Psoas muscle (tissue), 8 donors: Measurements from ENCODE around the gene LRRC55. TPM values are rescaled to one million over a fixed set of nuclear protein-coding genes. Genes with fewer than 3 reads are reported as not detected.

ENCODE experiments used
- ATAC-seq, 4 donors: fragments of 200-7000 bp; cut with Tn5 transposase; one replicate each; pipeline ENCODE4 v1.9.1; 2020; ENCODE audit warnings: moderate library complexity in 3 of 4, mild to moderate bottlenecking in 2 of 4
- DNase-seq, 2 donors: peaks; one replicate each; pipeline ENCODE4 v3.0.0-alpha.2; 2020
- H3K27ac ChIP-seq: fragments of 200-600 bp; one replicate; pipeline ENCODE4 v1.8.0; 2022
- H3K27me3 ChIP-seq, 3 donors: fragments of 200-600 bp in 1 of 3; one replicate each; pipeline versions ENCODE4 v1.6.1 to v1.8.0; 2013 to 2022; ENCODE audit warnings: low read length in 2 of 3, mild to moderate bottlenecking in 2 of 3, moderate library complexity in 1 of 3; ENCODE audit not compliant: insufficient read depth in 3 of 3
- H3K36me3 ChIP-seq, 2 donors: fragments of 200-600 bp in 1 of 2; one replicate each; pipeline versions ENCODE4 v1.6.1 to v1.8.0; 2013 to 2022; ENCODE audit warnings: low read depth in 1 of 2, mild to moderate bottlenecking in 1 of 2, moderate library complexity in 1 of 2; ENCODE audit not compliant: insufficient read depth in 1 of 2
- H3K4me1 ChIP-seq: fragments of 200-600 bp; one replicate; pipeline ENCODE4 v1.8.0; 2022
- H3K4me3 ChIP-seq: fragments of 200-600 bp; one replicate; pipeline ENCODE4 v1.8.0; 2022; ENCODE audit warnings: mild to moderate bottlenecking
- H3K9me3 ChIP-seq: fragments of 200-600 bp; one replicate; pipeline ENCODE4 v1.8.0; 2022
- WGBS, 3 donors: extraction: QIAGEN DNeasy Blood & Tissue Kit; methylation state at CpG; one replicate each; pipeline versions ENCODE4 v1.1.6 to v1.1.7; 2013; 5-methylcytosine and 5-hydroxymethylcytosine counted together
- intact Hi-C, 2 donors: fragments of 100-400 bp; cut with DNase I; formaldehyde crosslinking; loops; one replicate each; pipeline versions ENCODE4 v1.11.0 to v1.14.2; 2022
- polyA plus RNA-seq, 3 donors: library from polyadenylated mRNA; stranded (reverse); fragments of 200-250 nt; gene quantifications; one replicate each; pipeline ENCODE4 v1.2.3, GENCODE V29; 2013
- total RNA-seq, 4 donors: library from RNA; stranded (reverse); fragmentation: NEBNext Ultra II Directional in 2 of 4; extraction: Animal tissue kit (Norgen Biotek cat#: 25700) in 2 of 4; gene quantifications; one replicate each; pipeline versions ENCODE4 v1.2.1 to v1.2.4, GENCODE V29; 2021 to 2023
- TF ChIP-seq, protein P1 (sequence below): fragments of 200-600 bp; IDR thresholded peaks from one replicate; pipeline ENCODE4 v1.8.0; 2022; ENCODE audit warnings: antibody characterized with exemption
- donor health status: healthy with polysubstance abuse.
- donor health status: DM: no; HTN: no; CAD: no; lungs with moderate emphysema.
- donor health status: Bipolar disorder and iron deficiency.
- donor health status: healthy.
- donor health status: DM: yes; HTN: yes; CAD: no.
- donor health status: DM: no; HTN: no; CAD: no.
- donor health status: DM: no; HTN: no; CAD: no.
- donor health status: DM: yes; HTN: yes; CAD: no.

LRRC55 gene
- total and polyA plus RNA-seq, 7 donors: 0.04 to 0.27 (median 0.08) TPM

DNA sequence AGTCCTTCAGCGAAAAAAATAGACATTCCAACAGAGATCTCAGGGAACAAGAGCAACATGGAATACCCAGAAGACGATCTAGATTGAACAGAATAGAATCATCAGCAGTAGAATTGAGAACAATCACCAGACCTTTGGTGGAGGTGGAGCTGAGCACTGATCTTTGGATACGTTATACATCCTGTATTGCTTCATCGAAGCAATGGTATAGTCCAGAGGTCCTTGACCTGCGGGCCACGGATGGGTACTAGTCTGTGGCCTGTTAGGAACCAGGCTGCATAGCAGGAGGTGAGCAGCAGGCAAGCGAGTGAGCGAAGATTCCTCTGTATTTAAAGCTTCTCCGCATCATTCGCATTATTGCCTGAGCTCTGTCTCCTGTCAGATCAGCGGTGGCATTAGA lies 17.6 kb downstream of the LRRC55 start:
- Histone ChIP-seq H3K36me3 (no peaks in the 10 kb centered on the region), H3K27ac (no peak overlapping the region), H3K9me3 (no peaks in the 10 kb centered on the region), H3K4me1 (peaks cover 14% of the 10 kb centered on the region), H3K4me3 (no peak overlapping the region), H3K27me3 (peaks cover 0 to 15% (median 0%) of the 10 kb centered on the region in 3 donors)
- no peak for ATAC-seq
- 91 to 97% (median 96%) methylated on average over 11 of the region's 11 CpGs for WGBS, 3 donors
- TF ChIP-seq, protein P1, sequence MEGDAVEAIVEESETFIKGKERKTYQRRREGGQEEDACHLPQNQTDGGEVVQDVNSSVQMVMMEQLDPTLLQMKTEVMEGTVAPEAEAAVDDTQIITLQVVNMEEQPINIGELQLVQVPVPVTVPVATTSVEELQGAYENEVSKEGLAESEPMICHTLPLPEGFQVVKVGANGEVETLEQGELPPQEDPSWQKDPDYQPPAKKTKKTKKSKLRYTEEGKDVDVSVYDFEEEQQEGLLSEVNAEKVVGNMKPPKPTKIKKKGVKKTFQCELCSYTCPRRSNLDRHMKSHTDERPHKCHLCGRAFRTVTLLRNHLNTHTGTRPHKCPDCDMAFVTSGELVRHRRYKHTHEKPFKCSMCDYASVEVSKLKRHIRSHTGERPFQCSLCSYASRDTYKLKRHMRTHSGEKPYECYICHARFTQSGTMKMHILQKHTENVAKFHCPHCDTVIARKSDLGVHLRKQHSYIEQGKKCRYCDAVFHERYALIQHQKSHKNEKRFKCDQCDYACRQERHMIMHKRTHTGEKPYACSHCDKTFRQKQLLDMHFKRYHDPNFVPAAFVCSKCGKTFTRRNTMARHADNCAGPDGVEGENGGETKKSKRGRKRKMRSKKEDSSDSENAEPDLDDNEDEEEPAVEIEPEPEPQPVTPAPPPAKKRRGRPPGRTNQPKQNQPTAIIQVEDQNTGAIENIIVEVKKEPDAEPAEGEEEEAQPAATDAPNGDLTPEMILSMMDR: no peak
- DNase-seq: no peak
- intact Hi-C loops: loop anchor here in 1 of 2 donors (5.0 kb wide), 1 partner anchor 67 kb away; no protein-coding TSS in a partner anchor

DNA sequence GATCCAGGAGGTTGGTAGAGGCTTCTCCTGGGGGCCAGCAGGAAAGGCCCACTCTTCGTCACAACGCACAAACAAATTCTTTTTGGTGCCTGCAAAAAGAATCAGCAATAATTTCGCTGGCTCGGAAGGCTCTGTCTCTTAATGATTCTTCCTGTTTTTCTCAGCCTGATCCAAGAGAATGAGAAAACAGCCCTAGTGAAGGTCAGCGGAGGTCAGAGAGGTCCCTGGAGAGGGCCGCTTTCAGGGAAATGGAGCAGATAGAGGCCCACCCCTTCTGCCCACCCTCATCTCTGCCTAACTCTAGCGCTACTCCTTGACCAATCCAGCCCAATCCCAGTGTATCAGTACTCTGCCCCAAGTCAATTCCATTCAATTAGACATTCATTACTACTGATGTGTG lies 19.2 kb downstream of the LRRC55 start:
- peak overlapping the region; percentile 18 for H3K27ac ChIP-seq
- H3K27me3 ChIP-seq: peaks cover 0 to 15% (median 0%) of the 10 kb centered on the region in 3 donors
- H3K9me3 ChIP-seq: no peaks in the 10 kb centered on the region
- peak in 3 of 4 donors; percentile 42 to 54 (median 48) for ATAC-seq
- no peaks in the 10 kb centered on the region for H3K36me3 ChIP-seq
- whole genome bisulfite sequencing, 3 donors: 17 to 33% (median 18%) methylated on average over 7 of the region's 7 CpGs
- DNase-seq: peak; percentile 35 to 72
- peaks cover 14% of the 10 kb centered on the region for H3K4me1 ChIP-seq
- intact Hi-C loops: loop anchor here in 1 of 2 donors (5.0 kb wide), 1 partner anchor 36 kb away; the partner anchor contains the start of gene APLNR
- TF ChIP-seq, protein P1: no peak
- H3K4me3 ChIP-seq: no peak overlapping the region

DNA sequence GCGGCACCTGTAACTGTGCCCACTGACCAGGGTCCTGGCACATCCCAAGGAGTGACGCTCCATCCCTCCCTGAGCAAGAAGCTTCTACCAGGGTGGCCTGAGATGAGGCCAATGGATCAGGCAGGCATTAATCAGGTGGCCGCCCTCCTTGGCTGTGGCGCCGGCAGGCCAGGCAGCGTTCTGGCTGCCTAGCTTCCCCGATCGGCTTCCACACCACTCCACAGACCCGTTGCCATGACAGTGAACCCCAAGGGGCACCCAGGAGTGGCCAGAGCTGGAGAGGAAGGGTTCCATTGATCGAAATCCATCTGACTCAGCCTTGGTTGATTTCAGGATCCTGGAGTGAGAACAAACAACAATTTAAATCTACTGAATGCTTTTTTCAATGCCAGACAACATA lies 20.5 kb downstream of the LRRC55 start:
- peak; percentile 72 to 82 for DNase-seq
- Histone ChIP-seq H3K36me3 (no peaks in the 10 kb centered on the region), H3K27ac (no peak overlapping the region), H3K9me3 (no peaks in the 10 kb centered on the region), H3K4me1 (peaks cover 14% of the 10 kb centered on the region), H3K27me3 (peaks cover 0 to 26% (median 0%) of the 10 kb centered on the region in 3 donors), H3K4me3 (no peak overlapping the region)
- intact Hi-C loops: loop anchor here in 1 of 2 donors (5.0 kb wide), 1 partner anchor 35 kb away; the partner anchor contains the start of gene APLNR
- TF ChIP-seq, protein P1: no peak
- WGBS, 3 donors: 18 to 22% (median 22%) methylated on average over 10 of the region's 10 CpGs
- ATAC-seq: peak in 2 of 4 donors; percentile 30 to 63

DNA sequence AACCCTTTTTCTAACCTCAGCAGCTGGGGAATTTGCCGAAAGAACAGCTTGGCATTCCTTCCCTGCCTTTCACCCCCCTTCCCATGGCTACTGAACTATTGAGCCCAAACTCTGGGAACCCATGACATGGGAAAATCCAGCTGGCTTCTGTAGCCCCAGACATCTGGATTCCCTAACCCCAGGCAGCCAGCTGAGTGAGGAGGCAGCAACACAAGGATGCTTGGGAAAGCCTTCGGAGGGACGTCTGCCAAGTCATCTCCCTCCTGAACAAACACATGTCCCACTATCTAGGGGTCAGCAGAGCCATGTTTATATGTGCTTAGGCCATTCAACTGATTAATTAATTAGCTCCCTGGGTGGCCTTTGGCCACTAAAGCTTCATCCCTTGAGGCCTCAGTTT lies 21.6 kb downstream of the LRRC55 start:
- ATAC-seq (peak; percentile 42 to 80 (median 70)), DNase-seq (peak; percentile 67 to 87)
- Histone ChIP-seq H3K4me3 (no peak overlapping the region), H3K27me3 (peaks cover 0 to 26% (median 0%) of the 10 kb centered on the region in 3 donors), H3K4me1 (peaks cover 14% of the 10 kb centered on the region), H3K9me3 (no peaks in the 10 kb centered on the region), H3K27ac (no peak overlapping the region), H3K36me3 (no peaks in the 10 kb centered on the region)
- WGBS, 3 donors: 8 to 16% (median 9%) methylated on average over 3 of the region's 3 CpGs
- TF ChIP-seq, protein P1: no peak
- intact Hi-C loops: loop anchor here in 1 of 2 donors (5.0 kb wide), 1 partner anchor 34 kb away; the partner anchor contains the start of gene APLNR
